IMR-90 (cell line): ENCODE data around the gene RAP2C. TPM values are rescaled to one million over a fixed set of nuclear protein-coding genes. Genes with fewer than 3 reads are reported as not detected.

Source experiments
- ATAC-seq: fragments of 200-7000 bp; cut with Tn5 transposase; 2 replicates; pipeline ENCODE4 v1.9.1; 2020; ENCODE audit warnings: low read depth, mild to moderate bottlenecking, moderate library complexity
- BruUV-seq: library from RNA; stranded (reverse); fragments of 400-500 nt; replicated peaks from 2 replicates; lab custom pipeline; 2021; lab: Mats Ljungman, UMichigan
- CTCF ChIA-PET: fragments of 300-600 bp; formaldehyde crosslinking; extraction: SDS; loops from one replicate; lab custom pipeline; 2021; ENCODE audit warnings: antibody characterized with exemption; lab: Yijun Ruan, JAX
- POLR2A ChIA-PET: fragments of 300-600 bp; sonication (Branson Sonifier 250); formaldehyde crosslinking; loops from one replicate; lab custom pipeline; 2022; ENCODE audit warnings: antibody characterized with exemption; ENCODE audit not compliant: unreplicated experiment; lab: Charles Lee
- DNase-seq: peaks from one replicate; pipeline ENCODE4 v3.0.0; 2013
- H2AFZ ChIP-seq: replicated peaks from 2 replicates; pipeline ENCODE3; 2013; ENCODE audit warnings: low read length, mild to moderate bottlenecking; ENCODE audit not compliant: poor library complexity
- H2AK5ac ChIP-seq: 2 replicates; pipeline ENCODE4 v1.6.1; 2013; ENCODE audit warnings: low read depth, low read length, inconsistent platforms
- H2AK9ac ChIP-seq: replicated peaks from 2 replicates; pipeline ENCODE3; 2013; ENCODE audit warnings: mild to moderate bottlenecking, low read depth, low read length, moderate library complexity; ENCODE audit not compliant: poor library complexity
- H2BK120ac ChIP-seq: 2 replicates; pipeline ENCODE4 v1.6.1; 2013; ENCODE audit warnings: low read depth, low read length, inconsistent platforms
- H2BK15ac ChIP-seq: 3 replicates; pipeline ENCODE4 v1.6.1; 2013; ENCODE audit warnings: low read depth, low read length, inconsistent platforms
- H2BK20ac ChIP-seq: 2 replicates; pipeline ENCODE4 v1.6.1; 2013; ENCODE audit warnings: low read depth, mild to moderate bottlenecking, inconsistent platforms, low read length, moderate library complexity
- H2BK5ac ChIP-seq: 2 replicates; pipeline ENCODE4 v1.6.1; 2013; ENCODE audit warnings: mild to moderate bottlenecking, low read depth, low read length, inconsistent platforms; ENCODE audit not compliant: poor library complexity, severe bottlenecking
- H3K14ac ChIP-seq: replicated peaks from 2 replicates; pipeline ENCODE4 v1.6.1; 2013; ENCODE audit warnings: low read depth, low read length, inconsistent platforms
- H3K18ac ChIP-seq: 2 replicates; pipeline ENCODE4 v1.6.1; 2013; ENCODE audit warnings: low read depth, low read length, control low read depth
- H3K23ac ChIP-seq: 2 replicates; pipeline ENCODE4 v1.6.1; 2013; ENCODE audit warnings: low read depth, low read length, inconsistent platforms
- H3K27ac ChIP-seq: 2 replicates; pipeline ENCODE4 v1.5.1; 2013; ENCODE audit warnings: mild to moderate bottlenecking, control low read depth, low read length; ENCODE audit not compliant: insufficient read depth
- H3K27me3 ChIP-seq: 2 replicates; pipeline ENCODE4 v1.6.1; 2013; ENCODE audit warnings: low read length; ENCODE audit not compliant: control insufficient read depth, insufficient read depth
- H3K36me3 ChIP-seq: 2 replicates; pipeline ENCODE4 v1.6.1; 2013; ENCODE audit warnings: low read length, mixed read lengths; ENCODE audit not compliant: control insufficient read depth, insufficient read depth
- H3K4ac ChIP-seq: 2 replicates; pipeline ENCODE4 v1.6.1; 2013; ENCODE audit warnings: low read depth, low read length, inconsistent platforms
- H3K4me1 ChIP-seq: 2 replicates; pipeline ENCODE4 v1.6.1; 2013; ENCODE audit warnings: low read length, mixed read lengths; ENCODE audit not compliant: control insufficient read depth, insufficient read depth
- H3K4me2 ChIP-seq: 2 replicates; pipeline ENCODE4 v1.6.1; 2013; ENCODE audit warnings: low read depth, mild to moderate bottlenecking, control low read depth, low read length, moderate library complexity
- H3K4me3 ChIP-seq: 2 replicates; pipeline ENCODE4 v1.5.1; 2013; ENCODE audit warnings: low read depth, mild to moderate bottlenecking, control low read depth, low read length, moderate library complexity; ENCODE audit not compliant: insufficient read depth
- H3K56ac ChIP-seq: 2 replicates; pipeline ENCODE4 v1.6.1; 2013; ENCODE audit warnings: low read length, inconsistent platforms; ENCODE audit not compliant: insufficient read depth; ENCODE audit errors: extremely low read depth
- H3K79me1 ChIP-seq, 2 experiments: 2 replicates each; pipeline ENCODE4 v1.6.1; 2013; ENCODE audit warnings: low read length in 2 of 2, inconsistent platforms in 1 of 2, low read depth in 1 of 2
- H3K9ac ChIP-seq: 2 replicates; pipeline ENCODE4 v1.6.1; 2013; ENCODE audit warnings: low read depth, low read length, control low read depth
- H3K9me1 ChIP-seq: 2 replicates; pipeline ENCODE4 v1.6.1; 2013; ENCODE audit warnings: low read length, inconsistent platforms; ENCODE audit not compliant: insufficient read depth
- H3K9me3 ChIP-seq: 2 replicates; pipeline ENCODE4 v1.6.1; 2013; ENCODE audit warnings: low read length; ENCODE audit not compliant: control insufficient read depth, insufficient read depth
- H4K20me1 ChIP-seq: 2 replicates; pipeline ENCODE4 v1.6.1; 2013; ENCODE audit warnings: low read length, inconsistent platforms; ENCODE audit not compliant: insufficient read depth
- H4K5ac ChIP-seq: 2 replicates; pipeline ENCODE4 v1.6.1; 2013; ENCODE audit warnings: mild to moderate bottlenecking, low read depth, low read length, control low read depth
- H4K8ac ChIP-seq, 2 experiments: 2 replicates each; pipeline ENCODE4 v1.6.1; 2013; ENCODE audit warnings: low read depth in 2 of 2, low read length in 2 of 2, control low read depth in 1 of 2, inconsistent platforms in 1 of 2
- H4K91ac ChIP-seq: 2 replicates; pipeline ENCODE4 v1.6.1; 2013; ENCODE audit warnings: low read depth, low read length, inconsistent platforms; ENCODE audit not compliant: insufficient read depth
- MAZ ChIP-seq: IDR thresholded peaks from 2 replicates; pipeline ENCODE4 v1.6.1; 2012; ENCODE audit warnings: low read depth, mild to moderate bottlenecking, low read length, improper control_type of control experiment, moderate library complexity, borderline replicate concordance
- RAD21 ChIP-seq: IDR thresholded peaks from 2 replicates; pipeline ENCODE4 v1.6.1; 2012; ENCODE audit warnings: low read length, improper control_type of control experiment
- WGBS, 2 experiments: methylation state at CpG; one replicate each; pipeline versions ENCODE4 v1.1.5 to v1.1.7; 2013; ENCODE audit warnings: missing lambda C conversion rate in 2 of 2; ENCODE audit not compliant: insufficient read length in 1 of 2; ENCODE audit errors: extremely low coverage in 2 of 2; 5-methylcytosine and 5-hydroxymethylcytosine counted together
- dilution Hi-C: fragments of 300-500 bp; cut with HindIII; formaldehyde crosslinking; loops from one replicate; pipeline ENCODE4 v1.14.3; 2018; ENCODE audit warnings: low sequenced_read_pairs; ENCODE audit not compliant: unreplicated experiment
- in situ Hi-C: fragments of 300-500 bp; cut with MboI; formaldehyde crosslinking; loops from 3 replicates; pipeline ENCODE4 v1.14.3; 2019; ENCODE audit warnings: low sequenced_read_pairs, inconsistent platforms, mixed read lengths
- intact Hi-C: fragments of 100-400 bp; cut with micrococcal nuclease; formaldehyde crosslinking; loops from 2 replicates; pipeline ENCODE4 v1.10.0; 2022
- polyA plus RNA-seq, 3 experiments: library from polyadenylated mRNA; depleted of rRNA; stranded (reverse); fragments of >200 nt; gene quantifications; 2 replicates each; pipeline ENCODE4 v1.2.3, GENCODE V29; 2012; ENCODE audit warnings: low replicate concordance in 1 of 3
- total RNA-seq: library from RNA; depleted of rRNA; stranded (reverse); fragments of >200 nt; gene quantifications from 2 replicates; pipeline ENCODE4 v1.2.3, GENCODE V29; 2012

Gene RAP2C
- total and polyA plus RNA-seq, 2 of the 4 experiments (the other 2 are of a cell fraction), result 7.6 to 24.9 TPM

DNA sequence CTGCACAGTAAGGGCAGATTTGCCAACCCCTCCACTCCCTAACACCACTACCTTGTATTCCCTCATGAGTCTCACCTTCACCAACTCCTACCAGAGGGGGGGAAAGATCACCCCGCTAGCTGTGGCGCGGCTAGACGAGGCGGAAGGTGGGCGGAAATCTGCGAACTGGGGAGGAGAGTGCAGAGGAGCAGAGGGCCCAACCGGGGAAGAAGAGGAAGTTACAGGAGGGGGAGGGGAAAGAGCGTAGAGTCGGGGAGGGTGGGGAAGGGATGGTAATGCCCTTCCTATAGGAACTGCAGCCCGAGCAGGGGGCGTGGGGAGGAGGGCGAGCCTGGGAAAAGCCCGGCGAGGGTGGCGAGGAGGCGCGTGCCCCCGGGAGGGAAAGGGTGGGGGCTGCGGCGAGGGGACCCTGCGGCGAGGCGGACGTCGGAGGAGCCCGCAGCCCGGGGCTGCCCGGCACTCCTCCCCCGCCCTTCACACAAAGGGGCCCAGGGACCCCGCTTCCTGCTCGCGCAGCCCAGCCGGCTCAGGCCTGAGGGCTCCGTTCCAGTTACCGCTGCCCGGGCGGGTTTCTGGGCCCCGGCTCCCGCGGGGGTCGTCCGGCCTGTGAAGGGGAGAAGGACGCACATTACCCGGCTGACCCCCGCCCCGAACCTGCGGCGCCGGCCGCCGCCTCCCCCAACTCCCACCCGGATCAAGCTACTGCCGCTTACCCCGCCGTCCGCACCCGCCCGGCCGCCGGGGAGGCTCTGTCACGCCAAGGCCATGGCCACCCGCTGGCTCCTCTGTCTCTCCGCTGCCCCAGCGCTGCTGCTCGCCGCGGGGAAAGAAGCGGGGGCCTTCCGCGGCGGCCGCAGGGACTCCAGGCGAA lies 1.8 kb downstream of the RAP2C start:
- peak overlapping the region; percentile 72 for H3K9ac ChIP-seq
- ChIA-PET CTCF (interaction anchor here (0.7 kb wide), 1 partner anchor 9 kb away, joined by 3 read pairs; no protein-coding TSS in a partner anchor), POLR2A (interaction anchor here (0.6 kb wide), 1 partner anchor 401 kb away, joined by 3 read pairs; no protein-coding TSS in a partner anchor)
- no peak overlapping the region for H2AK5ac ChIP-seq
- H2AK9ac ChIP-seq, result peak overlapping the region; percentile 60
- BruUV-seq, result no TSS peak
- H2BK20ac ChIP-seq, result no peak overlapping the region
- no CpG with 5 or more reads among the region's 74 CpGs for WGBS, 2 experiments
- H2BK5ac ChIP-seq, result peak overlapping the region; percentile 77
- no peak overlapping the region for H2BK15ac ChIP-seq
- peaks cover 7% of the 10 kb centered on the region for H3K36me3 ChIP-seq
- peak overlapping the region; percentile 20; the same call in 1 of the 2 replicates for H3K56ac ChIP-seq
- H3K14ac ChIP-seq, result no peak overlapping the region; the same call in 1 of the 2 replicates
- intact Hi-C loops (loop anchor here (5.0 kb wide), 1 partner anchor 270 kb away; the partner anchor contains the start of gene MBNL3), in situ Hi-C loops (no loop called here), dilution Hi-C loops (no loop called here)
- peak overlapping the region; percentile 50; the same call in 1 of the 2 replicates for H2BK120ac ChIP-seq
- peak overlapping the region; percentile 76 for H3K18ac ChIP-seq
- H3K9me3 ChIP-seq, result no peaks in the 10 kb centered on the region
- peak overlapping the region; percentile 82 for H3K4me2 ChIP-seq
- H4K91ac ChIP-seq, result 0 out of 2 replicates have a peak overlapping the region, but pooled peaks have one; percentile 18
- peak overlapping the region; percentile 21; the same call in 1 of the 2 replicates for H4K5ac ChIP-seq
- peak overlapping the region in 1 of 2 experiments; percentile 41; a peak in 2 of 4 replicates for H4K8ac ChIP-seq
- peak; percentile 72 for ATAC-seq
- H3K27me3 ChIP-seq, result no peaks in the 10 kb centered on the region
- TF ChIP-seq RAD21 (no peak), MAZ (peak; percentile 72; the same call in 1 of the 2 replicates)
- DNase-seq, result peak; percentile 75
- H3K9me1 ChIP-seq, result no peaks in the 10 kb centered on the region
- 0 out of 2 replicates have a peak overlapping the region, but pooled peaks have one; percentile 48 for H3K23ac ChIP-seq
- no peaks in the 10 kb centered on the region for H3K4me1 ChIP-seq
- no peaks in the 10 kb centered on the region for H4K20me1 ChIP-seq
- H3K27ac ChIP-seq, result peak overlapping the region; percentile 77
- peaks cover 0 to 17% of the 10 kb centered on the region in 2 experiments; a peak in 2 of 4 replicates for H3K79me1 ChIP-seq
- H2AFZ ChIP-seq, result peak overlapping the region; percentile 76
- H3K4ac ChIP-seq, result peak overlapping the region; percentile 66; the same call in 1 of the 2 replicates
- H3K4me3 ChIP-seq, result peak overlapping the region; percentile 88
